ENCODE data around the gene PSME1. TPM values are rescaled to one million over a fixed set of nuclear protein-coding genes. Genes with fewer than 3 reads are reported as not detected.
A peak's percentile ranks its signal among the peaks of the same experiment; 100 is the strongest.

Gene PSME1
- total and polyA plus RNA-seq, 2 of the 13 experiments (the other 11 are each of a cell fraction or from before 2014, with no cell fraction given), result 159 to 608 TPM

GRCh38 chr14:24141097-24141880 is 5.3 kb downstream of the PSME1 start, which contains the start of gene EMC9 (continued):
- TF ChIP-seq ZHX1 (CRISPR knock-in tag; IDR thresholded peaks at IDR 0.05; ENCODE audit: low read depth), result peak; percentile 94
- TF ChIP-seq ZZZ3 (CRISPR knock-in tag; IDR thresholded peaks at IDR 0.05; ENCODE audit: borderline replicate concordance), result peak; percentile 92
- no peak for TF ChIP-seq ZNF431 (CRISPR knock-in tag; IDR thresholded peaks at IDR 0.05; ENCODE audit: borderline replicate concordance, low read depth)
- TF ChIP-seq HMGA1 (CRISPR knock-in tag; conservative IDR thresholded peaks at IDR 0.05), result no peak
- TF ChIP-seq ATF2 (CRISPR knock-in tag; IDR thresholded peaks at IDR 0.05), result peak; percentile 84
- TF ChIP-seq FOXM1 (CRISPR knock-in tag; IDR thresholded peaks at IDR 0.05), result no peak; the same call in 1 of the 2 replicates
- TF ChIP-seq KDM5A (IDR thresholded peaks at IDR 0.05; ENCODE audit: borderline replicate concordance, low read length), result peak; percentile 90
- peak; percentile 70 for TF ChIP-seq HOXA3 (CRISPR knock-in tag; IDR thresholded peaks at IDR 0.05)
- no peak; the same call in 1 of the 2 replicates for TF ChIP-seq ZNF337 (CRISPR knock-in tag; IDR thresholded peaks at IDR 0.05; ENCODE audit: borderline replicate concordance, low read depth)
- no peak for TF ChIP-seq MAX (IDR thresholded peaks at IDR 0.05)
- TF ChIP-seq, protein P1, sequence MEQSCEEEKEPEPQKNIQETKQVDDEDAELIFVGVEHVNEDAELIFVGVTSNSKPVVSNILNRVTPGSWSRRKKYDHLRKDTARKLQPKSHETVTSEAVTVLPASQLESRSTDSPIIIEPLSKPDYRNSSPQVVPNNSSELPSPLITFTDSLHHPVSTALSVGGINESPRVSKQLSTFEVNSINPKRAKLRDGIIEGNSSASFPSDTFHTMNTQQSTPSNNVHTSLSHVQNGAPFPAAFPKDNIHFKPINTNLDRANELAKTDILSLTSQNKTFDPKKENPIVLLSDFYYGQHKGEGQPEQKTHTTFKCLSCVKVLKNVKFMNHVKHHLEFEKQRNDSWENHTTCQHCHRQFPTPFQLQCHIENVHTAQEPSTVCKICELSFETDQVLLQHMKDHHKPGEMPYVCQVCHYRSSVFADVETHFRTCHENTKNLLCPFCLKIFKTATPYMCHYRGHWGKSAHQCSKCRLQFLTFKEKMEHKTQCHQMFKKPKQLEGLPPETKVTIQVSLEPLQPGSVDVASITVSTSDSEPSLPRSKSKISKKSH (CRISPR knock-in tag; IDR thresholded peaks at IDR 0.05; ENCODE audit: borderline replicate concordance), result no peak
- no peak for TF ChIP-seq MBD4 (IDR thresholded peaks at IDR 0.05; ENCODE audit: borderline replicate concordance, low read length)
- TF ChIP-seq ZNF460 (CRISPR knock-in tag; IDR thresholded peaks at IDR 0.05; ENCODE audit: borderline replicate concordance), result no peak
- TF ChIP-seq PAX8 (CRISPR knock-in tag; IDR thresholded peaks at IDR 0.05; ENCODE audit: borderline replicate concordance), result peak; percentile 95; the same call in 1 of the 2 replicates
- no peak for TF ChIP-seq HES4 (CRISPR knock-in tag; IDR thresholded peaks at IDR 0.05; ENCODE audit: borderline replicate concordance)
- peak; percentile 81 for TF ChIP-seq JUN (CRISPR knock-in tag; IDR thresholded peaks at IDR 0.05)
- TF ChIP-seq ZNF343 (CRISPR knock-in tag; IDR thresholded peaks at IDR 0.05), result peak; percentile 87
- TF ChIP-seq, protein P2, sequence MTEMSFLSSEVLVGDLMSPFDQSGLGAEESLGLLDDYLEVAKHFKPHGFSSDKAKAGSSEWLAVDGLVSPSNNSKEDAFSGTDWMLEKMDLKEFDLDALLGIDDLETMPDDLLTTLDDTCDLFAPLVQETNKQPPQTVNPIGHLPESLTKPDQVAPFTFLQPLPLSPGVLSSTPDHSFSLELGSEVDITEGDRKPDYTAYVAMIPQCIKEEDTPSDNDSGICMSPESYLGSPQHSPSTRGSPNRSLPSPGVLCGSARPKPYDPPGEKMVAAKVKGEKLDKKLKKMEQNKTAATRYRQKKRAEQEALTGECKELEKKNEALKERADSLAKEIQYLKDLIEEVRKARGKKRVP (CRISPR knock-in tag; IDR thresholded peaks at IDR 0.05), result 0 out of 4 replicates have a peak, but pooled peaks of 1 of the 2 experiments have one; percentile 51
- no peak for TF ChIP-seq FOXA1 (IDR thresholded peaks at IDR 0.05)
- peak; percentile 46; the same call in 1 of the 2 replicates for TF ChIP-seq FOXA1 (CRISPR knock-in tag; IDR thresholded peaks at IDR 0.05)
- TF ChIP-seq ZC3H4 (CRISPR knock-in tag; IDR thresholded peaks at IDR 0.05; ENCODE audit: borderline replicate concordance), result no peak; the same call in none of the 2 replicates
- TF ChIP-seq, protein P3, sequence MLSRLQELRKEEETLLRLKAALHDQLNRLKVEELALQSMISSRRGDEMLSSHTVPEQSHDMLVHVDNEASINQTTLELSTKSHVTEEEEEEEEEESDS (CRISPR knock-in tag; IDR thresholded peaks at IDR 0.05; ENCODE audit: borderline replicate concordance), result no peak; the same call in 1 of the 2 replicates

Data from HepG2 (cell line).